ENCODE data around the gene GNMT.

The GNMT gene

DNA sequence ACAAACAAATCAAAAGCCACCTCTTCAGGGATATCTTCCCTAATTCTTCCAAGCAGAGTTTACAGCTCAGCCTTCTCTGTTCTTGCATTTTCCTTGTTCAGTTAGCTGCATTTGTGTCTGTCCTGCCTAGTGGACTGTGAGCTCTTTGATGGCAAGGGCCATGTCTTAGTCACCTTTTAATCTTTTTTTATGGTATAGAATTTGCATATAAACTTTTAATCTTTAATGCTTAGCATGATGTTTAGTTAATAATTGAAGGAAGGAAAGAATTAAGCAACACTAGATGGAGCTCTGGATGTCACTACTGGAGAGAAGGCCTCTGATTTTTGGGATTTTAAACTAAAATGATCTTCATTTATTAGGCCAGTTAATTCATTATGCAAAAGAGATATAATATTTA lies 36.0 kb downstream of the GNMT start:
- TF ChIP-seq, protein P1, sequence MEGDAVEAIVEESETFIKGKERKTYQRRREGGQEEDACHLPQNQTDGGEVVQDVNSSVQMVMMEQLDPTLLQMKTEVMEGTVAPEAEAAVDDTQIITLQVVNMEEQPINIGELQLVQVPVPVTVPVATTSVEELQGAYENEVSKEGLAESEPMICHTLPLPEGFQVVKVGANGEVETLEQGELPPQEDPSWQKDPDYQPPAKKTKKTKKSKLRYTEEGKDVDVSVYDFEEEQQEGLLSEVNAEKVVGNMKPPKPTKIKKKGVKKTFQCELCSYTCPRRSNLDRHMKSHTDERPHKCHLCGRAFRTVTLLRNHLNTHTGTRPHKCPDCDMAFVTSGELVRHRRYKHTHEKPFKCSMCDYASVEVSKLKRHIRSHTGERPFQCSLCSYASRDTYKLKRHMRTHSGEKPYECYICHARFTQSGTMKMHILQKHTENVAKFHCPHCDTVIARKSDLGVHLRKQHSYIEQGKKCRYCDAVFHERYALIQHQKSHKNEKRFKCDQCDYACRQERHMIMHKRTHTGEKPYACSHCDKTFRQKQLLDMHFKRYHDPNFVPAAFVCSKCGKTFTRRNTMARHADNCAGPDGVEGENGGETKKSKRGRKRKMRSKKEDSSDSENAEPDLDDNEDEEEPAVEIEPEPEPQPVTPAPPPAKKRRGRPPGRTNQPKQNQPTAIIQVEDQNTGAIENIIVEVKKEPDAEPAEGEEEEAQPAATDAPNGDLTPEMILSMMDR (IDR thresholded peaks at IDR 0.05): peak; percentile 19; the same call in 1 of the 2 replicates

DNA sequence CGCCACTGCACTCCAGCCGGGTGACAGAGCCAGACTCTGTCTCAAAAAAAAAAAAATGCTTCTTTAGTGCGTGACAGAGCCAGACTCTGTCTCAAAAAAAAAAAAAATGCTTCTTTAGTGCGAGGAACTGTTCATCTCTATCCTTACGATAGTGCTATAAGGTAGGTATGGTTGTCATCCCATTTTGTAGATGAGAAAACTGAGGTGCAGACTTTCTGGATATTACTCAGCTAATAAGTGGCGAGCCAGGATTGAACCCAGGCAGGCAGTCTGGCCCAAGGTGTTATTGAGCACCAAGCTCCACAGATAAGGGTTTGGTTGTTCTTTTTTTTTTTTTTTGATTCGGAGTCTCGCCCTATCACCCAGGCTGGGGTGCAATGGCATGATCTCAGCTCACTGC lies 41.3 kb downstream of the GNMT start:
- TF ChIP-seq, protein P1 (IDR thresholded peaks at IDR 0.05): no peak

DNA sequence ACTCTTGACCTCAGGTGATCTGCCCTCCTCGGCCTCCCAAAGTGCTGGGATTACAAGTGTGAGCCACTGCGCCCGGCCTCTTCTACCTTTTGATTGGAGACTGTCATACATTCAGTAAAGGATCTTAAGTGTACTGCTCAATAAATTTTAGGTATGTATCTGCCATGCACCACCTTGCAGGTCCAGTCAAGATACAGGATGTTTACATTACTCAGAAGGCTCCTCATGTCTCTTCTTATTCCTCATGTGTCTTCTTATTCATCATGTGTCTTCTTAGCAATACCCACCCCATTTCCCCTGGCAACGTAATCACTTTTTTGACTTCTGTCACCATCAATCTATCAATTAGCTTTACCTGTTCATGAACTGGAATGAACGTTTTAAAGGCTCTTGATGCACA lies 45.3 kb downstream of the GNMT start:
- TF ChIP-seq, protein P1 (IDR thresholded peaks at IDR 0.05): no peak

DNA sequence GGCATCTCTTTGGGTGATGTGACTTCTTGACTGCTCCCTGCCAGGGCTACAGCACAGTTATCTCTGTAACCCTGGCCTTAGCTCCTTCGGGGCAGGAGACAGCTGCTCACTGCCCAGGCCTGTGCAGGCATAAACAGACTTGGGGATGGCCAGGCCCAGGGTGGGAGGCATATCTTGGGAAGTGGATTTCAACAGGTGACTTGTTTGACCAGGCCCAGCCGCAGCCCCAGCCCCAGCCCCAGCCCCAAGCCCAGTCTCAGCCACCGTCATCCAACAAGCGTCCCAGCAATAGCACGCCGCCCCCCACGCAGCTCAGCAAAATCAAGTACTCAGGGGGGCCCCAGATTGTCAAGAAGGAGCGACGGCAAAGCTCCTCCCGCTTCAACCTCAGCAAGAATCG lies 45.7 kb downstream of the GNMT start:
- TF ChIP-seq, protein P1 (IDR thresholded peaks at IDR 0.05): no peak

DNA sequence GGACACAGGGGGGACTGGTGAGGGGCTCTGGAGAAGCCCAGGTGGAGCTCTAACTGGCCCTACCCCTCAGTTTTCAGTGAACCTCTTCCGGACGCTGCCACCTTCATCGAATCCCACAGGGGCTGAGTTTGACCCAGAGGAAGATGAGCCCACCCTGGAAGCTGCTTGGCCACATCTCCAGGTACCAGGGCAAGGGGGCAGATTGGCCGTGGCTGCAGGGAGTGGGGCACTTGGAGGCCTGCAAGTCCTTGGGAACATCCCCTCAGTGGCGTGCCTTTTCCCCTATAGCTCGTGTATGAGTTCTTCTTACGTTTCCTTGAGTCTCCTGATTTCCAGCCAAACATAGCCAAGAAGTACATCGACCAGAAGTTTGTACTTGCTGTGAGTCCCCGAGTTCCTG lies 46.6 kb downstream of the GNMT start:
- TF ChIP-seq, protein P1 (IDR thresholded peaks at IDR 0.05): no peak

DNA sequence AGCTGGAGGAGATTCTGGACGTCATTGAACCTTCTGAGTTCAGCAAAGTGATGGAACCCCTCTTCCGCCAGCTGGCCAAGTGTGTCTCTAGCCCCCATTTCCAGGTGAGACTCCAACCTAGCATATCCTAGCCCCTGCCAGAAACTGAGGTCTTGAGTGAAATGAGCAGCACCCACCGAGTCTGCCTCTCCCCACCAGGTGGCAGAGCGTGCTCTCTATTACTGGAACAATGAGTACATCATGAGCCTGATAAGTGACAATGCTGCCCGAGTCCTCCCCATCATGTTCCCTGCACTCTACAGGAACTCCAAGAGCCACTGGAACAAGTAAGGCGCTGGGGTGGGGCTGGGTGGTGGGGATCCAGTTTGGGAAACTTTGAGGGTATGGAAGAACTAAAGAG lies 48.6 kb downstream of the GNMT start:
- TF ChIP-seq, protein P1 (IDR thresholded peaks at IDR 0.05): no peak; the same call in 1 of the 2 replicates

DNA sequence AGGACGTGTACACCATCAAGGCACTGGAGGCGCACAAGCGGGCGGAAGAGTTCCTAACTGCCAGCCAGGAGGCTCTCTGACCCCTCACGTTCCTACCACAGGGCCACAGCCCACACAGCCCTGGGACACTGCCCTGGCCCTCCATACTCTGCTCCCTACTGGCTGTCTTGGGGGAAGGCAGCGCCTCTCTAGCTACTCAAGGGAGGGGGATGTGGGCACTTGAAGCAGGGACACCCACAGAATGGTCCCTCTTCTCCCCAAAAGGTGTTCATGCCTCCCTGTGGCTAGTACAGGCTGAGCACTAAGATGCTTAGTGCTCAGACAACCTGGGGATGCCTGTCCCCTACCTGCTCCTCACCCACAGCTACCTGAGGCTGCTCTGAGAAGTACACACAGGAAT lies 50.7 kb downstream of the GNMT start:
- TF ChIP-seq, protein P1 (IDR thresholded peaks at IDR 0.05): no peak

DNA sequence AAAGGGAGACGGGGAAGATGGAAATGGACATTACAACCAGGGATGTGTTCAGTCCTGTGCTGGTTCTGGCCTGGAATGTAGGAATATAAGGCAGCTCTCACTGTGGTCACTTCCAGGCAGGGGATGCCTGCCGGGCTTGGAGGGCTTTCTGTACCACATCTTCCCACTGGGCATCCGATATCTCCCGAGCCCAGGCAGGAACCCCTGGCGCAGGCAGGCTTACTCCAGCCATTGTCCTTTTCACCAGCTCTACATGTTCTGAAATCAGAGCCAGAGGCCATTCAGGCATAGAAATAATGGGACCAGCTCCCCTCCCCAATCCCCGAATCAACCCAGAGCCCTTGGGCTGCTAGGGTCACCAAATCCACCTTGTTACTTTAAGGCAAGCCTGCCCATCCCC lies 51.8 kb downstream of the GNMT start:
- TF ChIP-seq, protein P1 (IDR thresholded peaks at IDR 0.05): no peak
